HEK293 (cell line): ENCODE data around the gene SH2D4B.

ENCODE experiments used
- ATF2 ChIP-seq: fragments of 450-650 bp; formaldehyde crosslinking; IDR thresholded peaks from 2 replicates; pipeline ENCODE4 v1.5.1; 2016; ENCODE audit warnings: missing biosample characterization, missing genetic modification characterization, low read depth
- BCL11B ChIP-seq: fragments of 450-650 bp; formaldehyde crosslinking; IDR thresholded peaks from 2 replicates; pipeline ENCODE4 v1.5.1; 2016; ENCODE audit warnings: low read depth, missing biosample characterization, missing genetic modification characterization
- CTCF ChIP-seq: fragments of 450-650 bp; formaldehyde crosslinking; IDR thresholded peaks from 2 replicates; pipeline ENCODE4 v1.5.1; 2016; ENCODE audit warnings: missing biosample characterization, missing genetic modification characterization
- KLF1 ChIP-seq: fragments of 450-650 bp; formaldehyde crosslinking; IDR thresholded peaks from 2 replicates; pipeline ENCODE4 v1.5.1; 2016; ENCODE audit warnings: missing biosample characterization, missing genetic modification characterization
- KLF16 ChIP-seq: fragments of 450-650 bp; formaldehyde crosslinking; IDR thresholded peaks from 2 replicates; pipeline ENCODE4 v1.5.1; 2017; ENCODE audit warnings: missing biosample characterization, missing genetic modification characterization
- PBX3 ChIP-seq: sonication (generic); formaldehyde crosslinking; IDR thresholded peaks from 2 replicates; pipeline ENCODE4 v1.8.1; 2022; ENCODE audit warnings: mild to moderate bottlenecking, moderate library complexity, missing genetic modification reagents
- ZNF274 ChIP-seq, 2 experiments: fragments of 200-500 bp in 1 of 2; fragments of 450-650 bp in 1 of 2; sonication (Bioruptor generic) in 1 of 2; formaldehyde crosslinking in 1 of 2; IDR thresholded peaks; 2 replicates each; pipeline versions ENCODE4 v1.5.1 to v1.6.1; 2014 to 2016; ENCODE audit warnings: borderline replicate concordance in 1 of 2, inconsistent platforms in 1 of 2, low read length in 1 of 2, missing biosample characterization in 1 of 2, missing genetic modification characterization in 1 of 2
- ZNF280D ChIP-seq: fragments of 450-650 bp; formaldehyde crosslinking; IDR thresholded peaks from 2 replicates; pipeline ENCODE4 v1.5.1; 2016; ENCODE audit warnings: missing biosample characterization, missing genetic modification characterization
- ZNF391 ChIP-seq: fragments of 450-650 bp; formaldehyde crosslinking; IDR thresholded peaks from 2 replicates; pipeline ENCODE4 v1.5.1; 2016; ENCODE audit warnings: low read depth, missing biosample characterization, missing genetic modification characterization, borderline replicate concordance
- ZNF398 ChIP-seq: fragments of 450-650 bp; formaldehyde crosslinking; IDR thresholded peaks from 2 replicates; pipeline ENCODE4 v1.5.1; 2017; ENCODE audit warnings: missing biosample characterization, missing genetic modification characterization
- ZNF404 ChIP-seq: fragments of 450-650 bp; formaldehyde crosslinking; IDR thresholded peaks from 2 replicates; pipeline ENCODE4 v1.5.1; 2017; ENCODE audit warnings: missing biosample characterization, missing genetic modification characterization
- ZNF660 ChIP-seq: fragments of 450-650 bp; IDR thresholded peaks from 2 replicates; pipeline ENCODE4 v1.5.1; 2018; ENCODE audit warnings: missing biosample characterization, mild to moderate bottlenecking, missing genetic modification characterization
- ZSCAN4 ChIP-seq: fragments of 450-650 bp; formaldehyde crosslinking; IDR thresholded peaks from 2 replicates; pipeline ENCODE4 v1.5.1; 2017; ENCODE audit warnings: missing biosample characterization, missing genetic modification characterization

- no peak for TF ChIP-seq BCL11B (tag by site-specific recombination)
- no peak for TF ChIP-seq KLF1 (tag by site-specific recombination)
- no peak for TF ChIP-seq CTCF (tag by site-specific recombination)
- no peak for TF ChIP-seq PBX3 (CRISPR knock-in tag)
- no peak for TF ChIP-seq ZNF404 (tag by site-specific recombination)
- no peak for TF ChIP-seq ZNF274 (IDR thresholded peaks at IDR 0.05; ENCODE audit: low read length)
- no peak for TF ChIP-seq ZNF274 (tag by site-specific recombination; IDR thresholded peaks at IDR 0.05; ENCODE audit: borderline replicate concordance)
- no peak for TF ChIP-seq KLF16 (tag by site-specific recombination)
- no peak for TF ChIP-seq ZNF660 (tag by site-specific recombination)
- TF ChIP-seq ZNF391 (tag by site-specific recombination) = no peak
- TF ChIP-seq ZNF398 = no peak
- no peak for TF ChIP-seq ATF2 (tag by site-specific recombination)
- TF ChIP-seq ZNF280D = no peak
- TF ChIP-seq ZSCAN4 = no peak
These were observed 1.9 kb upstream of the SH2D4B start for GRCh38 chr10:80535671-80536360.
